GM12891 (cell line): Measurements from ENCODE around the gene EPHX1.

Source experiments
- POLR2A ChIP-seq: IDR thresholded peaks from 2 replicates; pipeline ENCODE4 v1.6.1; 2011; ENCODE audit warnings: low read depth, low read length, control low read depth
- POLR2AphosphoS5 ChIP-seq: IDR thresholded peaks from 2 replicates; pipeline ENCODE4 v1.6.1; 2011; ENCODE audit warnings: low read depth, low read length, control low read depth

GRCh38 chr1:225849925-225850324 lies 40.0 kb downstream of the EPHX1 start:
- no peak for TF ChIP-seq POLR2A
- TF ChIP-seq POLR2AphosphoS5 = no peak
